Measurements from ENCODE around the gene CCDC169.

Gene CCDC169

GRCh38 chr13:36339600-36340155, 42.1 kb upstream of the CCDC169 start (continued):
- TF ChIP-seq ZNF16 (tag by site-specific recombination; IDR thresholded peaks at IDR 0.05; ENCODE audit: low read depth) (no peak), ZSCAN5A (tag by site-specific recombination; IDR thresholded peaks at IDR 0.05) (no peak), ZNF18 (tag by site-specific recombination; IDR thresholded peaks at IDR 0.05) (no peak), ATF2 (tag by site-specific recombination; IDR thresholded peaks at IDR 0.05; ENCODE audit: low read depth) (no peak), ZSCAN30 (tag by site-specific recombination; IDR thresholded peaks at IDR 0.05) (no peak), ZFP3 (tag by site-specific recombination; IDR thresholded peaks at IDR 0.05; ENCODE audit: low read depth) (no peak), SCRT2 (tag by site-specific recombination; IDR thresholded peaks at IDR 0.05) (peak; percentile 90), ZNF776 (tag by site-specific recombination; IDR thresholded peaks at IDR 0.05; ENCODE audit: borderline replicate concordance) (no peak), ZNF843 (tag by site-specific recombination; IDR thresholded peaks at IDR 0.05) (no peak)

GRCh38 chr13:36337938-36338641, 40.5 kb upstream of the CCDC169 start:
- Histone ChIP-seq H3K36me3 (ENCODE audit: control insufficient read depth in 2 of 2, insufficient read depth in 1 of 2, low read length in 2 of 2) (no peaks in the 10 kb centered on the region), H3K4me3 (ENCODE audit: low read depth, low read length) (no peak overlapping the region), H3K9me3 (ENCODE audit: control insufficient read depth, insufficient read depth, low read depth, low read length) (no peaks in the 10 kb centered on the region), H3K27ac (ENCODE audit: extremely low read depth, low read depth, low read length) (no peak overlapping the region), H3K4me1 (ENCODE audit: control insufficient read depth, insufficient read depth, low read length) (peaks cover 13% of the 10 kb centered on the region)
- TF ChIP-seq BCL11A (tag by site-specific recombination; IDR thresholded peaks at IDR 0.05; ENCODE audit: low read depth) (no peak), ZNF585B (tag by site-specific recombination; IDR thresholded peaks at IDR 0.05) (no peak), ZNF169 (tag by site-specific recombination; IDR thresholded peaks at IDR 0.05) (no peak), ZBTB20 (tag by site-specific recombination; IDR thresholded peaks at IDR 0.05) (no peak), ZNF23 (tag by site-specific recombination; IDR thresholded peaks at IDR 0.05; ENCODE audit: borderline replicate concordance) (no peak), HIC1 (tag by site-specific recombination; IDR thresholded peaks at IDR 0.05) (no peak), ZNF140 (tag by site-specific recombination; IDR thresholded peaks at IDR 0.05) (no peak), SP7 (tag by site-specific recombination; IDR thresholded peaks at IDR 0.05) (no peak), ZNF639 (tag by site-specific recombination; IDR thresholded peaks at IDR 0.05) (no peak), ZNF600 (tag by site-specific recombination; IDR thresholded peaks at IDR 0.05) (no peak), ZNF2 (tag by site-specific recombination; IDR thresholded peaks at IDR 0.05) (no peak), ZNF354C (tag by site-specific recombination; IDR thresholded peaks at IDR 0.05; ENCODE audit: borderline replicate concordance, low read depth) (no peak), ZFP3 (tag by site-specific recombination; IDR thresholded peaks at IDR 0.05; ENCODE audit: low read depth) (no peak)
- CTCF ChIA-PET, result no interaction called here
- POLR2A ChIA-PET, result no interaction called here
